K562 (cell line): ENCODE results near the gene NPC1L1. TPM values are rescaled to one million over a fixed set of nuclear protein-coding genes. Genes with fewer than 3 reads are reported as not detected.

Experiments
- ATAC-seq: fragments of 200-7000 bp; cut with Tn5 transposase; 3 replicates; pipeline ENCODE4 v1.9.1; 2020; ENCODE audit warnings: moderate library complexity
- BruUV-seq: library from RNA; stranded (reverse); fragments of 400-500 nt; replicated peaks from 2 replicates; lab custom pipeline; 2021; lab: Mats Ljungman, UMichigan
- CTCF ChIA-PET: fragments of 300-600 bp; formaldehyde crosslinking; extraction: SDS; loops from one replicate; lab custom pipeline; 2021; ENCODE audit warnings: low intra/inter-chr PET ratio; lab: Yijun Ruan, JAX
- POLR2A ChIA-PET: fragments of 300-600, 350-650 bp; sonication (Branson Sonifier 250); formaldehyde crosslinking; extraction: SDS; loops from one replicate; lab custom pipeline; 2021; ENCODE audit warnings: antibody characterized with exemption, inconsistent platforms; lab: Yijun Ruan, JAX
- DNase-seq, 4 experiments: peaks; one replicate each; pipeline versions ENCODE4 v3.0.0 to v3.0.0-alpha.2; 2011 to 2018; ENCODE audit warnings: low spot score in 3 of 4, mixed read lengths in 3 of 4; ENCODE audit errors: extremely low read depth in 1 of 4
- FAIRE-seq: peaks from 2 replicates; lab custom pipeline; 2011; peaks lifted over from hg19 to GRCh38; lab: Jason Lieb, UNC
- H2AFZ ChIP-seq: 2 replicates; pipeline ENCODE4 v1.6.0; 2011; ENCODE audit warnings: low read depth, low read length, control low read depth, inconsistent platforms
- H3K27ac ChIP-seq: fragments of 200-600 bp; 3 replicates; pipeline ENCODE4 v1.8.0; 2011; ENCODE audit warnings: low read depth, mild to moderate bottlenecking, control low read depth, inconsistent platforms, low read length, moderate library complexity, mixed read lengths; ENCODE audit errors: extremely low read depth
- H3K27me3 ChIP-seq, 2 experiments: fragments of 300-600 bp in 1 of 2; 2 replicates in 1 of 2; 3 replicates in 1 of 2; pipeline versions ENCODE4 v1.6.0 to v1.8.0; 2011; ENCODE audit warnings: inconsistent platforms in 2 of 2, low read length in 2 of 2, mild to moderate bottlenecking in 1 of 2, mixed read lengths in 1 of 2, moderate library complexity in 1 of 2; ENCODE audit not compliant: control insufficient read depth in 2 of 2, insufficient read depth in 2 of 2
- H3K36me3 ChIP-seq: fragments of 300-600 bp; 3 replicates; pipeline ENCODE4 v1.8.0; 2011; ENCODE audit warnings: mild to moderate bottlenecking, low read length, inconsistent platforms; ENCODE audit not compliant: control insufficient read depth, insufficient read depth
- H3K4me1 ChIP-seq, 2 experiments: fragments of 200-600 bp in 1 of 2; replicated peaks in 1 of 2; 2 replicates in 1 of 2; 3 replicates in 1 of 2; pipeline versions ENCODE4 v1.5.1 to v1.8.0; 2011; ENCODE audit warnings: inconsistent platforms in 2 of 2, low read length in 2 of 2, mild to moderate bottlenecking in 1 of 2, mixed read lengths in 1 of 2, moderate library complexity in 1 of 2; ENCODE audit not compliant: control insufficient read depth in 2 of 2, insufficient read depth in 2 of 2
- H3K4me2 ChIP-seq: 2 replicates; pipeline ENCODE4 v1.6.1; 2011; ENCODE audit warnings: low read length, control low read depth, inconsistent platforms, mixed read lengths; ENCODE audit not compliant: insufficient read depth
- H3K4me3 ChIP-seq: fragments of 200-600 bp; sonication (generic), shearing (Covaris generic); 2 replicates; pipeline ENCODE4 v1.5.1; 2016; ENCODE audit warnings: control low read depth, inconsistent platforms
- H3K79me2 ChIP-seq: fragments of 200-600 bp; 3 replicates; pipeline ENCODE4 v1.8.0; 2011; ENCODE audit warnings: low read length, inconsistent platforms; ENCODE audit not compliant: control insufficient read depth, insufficient read depth
- H3K9ac ChIP-seq, 2 experiments: 2 replicates each; pipeline versions ENCODE4 v1.6.0 to v1.6.1; 2011; ENCODE audit warnings: low read depth in 2 of 2, low read length in 2 of 2, control low read depth in 1 of 2, inconsistent platforms in 1 of 2, mild to moderate bottlenecking in 1 of 2, mixed read lengths in 1 of 2; ENCODE audit not compliant: insufficient read depth in 1 of 2
- H3K9me1 ChIP-seq: one replicate; pipeline ENCODE4 v1.6.0; 2011; ENCODE audit warnings: inconsistent platforms, mild to moderate bottlenecking, low read length, moderate library complexity; ENCODE audit not compliant: control insufficient read depth, insufficient read depth
- H3K9me3 ChIP-seq: replicated peaks from 2 replicates; pipeline ENCODE4 v1.5.1; 2011; ENCODE audit warnings: low read depth, low read length, inconsistent platforms; ENCODE audit not compliant: control insufficient read depth, insufficient read depth
- H4K20me1 ChIP-seq: replicated peaks from 2 replicates; pipeline ENCODE4 v1.6.1; 2011; ENCODE audit warnings: low read length, inconsistent platforms, mixed read lengths; ENCODE audit not compliant: control insufficient read depth, insufficient read depth
- CBFA2T3 ChIP-seq: fragments of 450-650 bp; IDR thresholded peaks from 2 replicates; pipeline ENCODE4 v1.6.1; 2017
- COPS2 ChIP-seq: fragments of 450-650 bp; conservative IDR thresholded peaks from 2 replicates; pipeline ENCODE4 v1.6.1; 2016; ENCODE audit warnings: mild to moderate bottlenecking, moderate library complexity
- CTCF ChIP-seq, 3 experiments: IDR thresholded peaks in 2 of 3; conservative IDR thresholded peaks in 1 of 3; 2 replicates each; pipeline ENCODE4 v1.5.1; 2011 to 2012; ENCODE audit warnings: low read length in 3 of 3, mild to moderate bottlenecking in 3 of 3, control low read depth in 2 of 3, improper control_type of control experiment in 1 of 3, inconsistent platforms in 1 of 3, low read depth in 1 of 3, mixed read lengths in 1 of 3, moderate library complexity in 1 of 3; ENCODE audit not compliant: insufficient read depth in 2 of 3
- FOXK2 ChIP-seq, 2 experiments: fragments of 450-650 bp; IDR thresholded peaks in 1 of 2; conservative IDR thresholded peaks in 1 of 2; 2 replicates each; pipeline ENCODE4 v1.6.1; 2016; ENCODE audit warnings: low read depth in 2 of 2, mild to moderate bottlenecking in 1 of 2
- HES1 ChIP-seq: fragments of 450-650 bp; IDR thresholded peaks from 2 replicates; pipeline ENCODE4 v1.6.1; 2016; ENCODE audit warnings: low read depth, mild to moderate bottlenecking, moderate library complexity
- NR2C1 ChIP-seq, 2 experiments: fragments of 450-650 bp; IDR thresholded peaks; 2 replicates each; pipeline ENCODE4 v1.6.1; 2017; ENCODE audit warnings: mild to moderate bottlenecking in 2 of 2, antibody characterized with exemption in 1 of 2, inconsistent platforms in 1 of 2, missing compliant biosample characterization in 1 of 2, missing genetic modification characterization in 1 of 2
- NR2C2 ChIP-seq, 2 experiments: fragments of 200-800 bp in 1 of 2; sonication (Bioruptor generic) in 1 of 2; sonication (generic) in 1 of 2; formaldehyde crosslinking in 1 of 2; IDR thresholded peaks; 2 replicates each; pipeline versions ENCODE4 v1.6.1 to v1.8.0; 2016 to 2022; ENCODE audit warnings: mild to moderate bottlenecking in 1 of 2, missing compliant biosample characterization in 1 of 2, missing genetic modification characterization in 1 of 2, missing genetic modification reagents in 1 of 2
- PKNOX1 ChIP-seq: fragments of 450-650 bp; IDR thresholded peaks from 2 replicates; pipeline ENCODE4 v1.6.1; 2016
- TAL1 ChIP-seq: fragments of 450-650 bp; IDR thresholded peaks from 2 replicates; pipeline ENCODE4 v1.6.1; 2016; ENCODE audit warnings: mild to moderate bottlenecking
- TFAP4 ChIP-seq: sonication (generic); formaldehyde crosslinking; IDR thresholded peaks from 2 replicates; pipeline ENCODE4 v1.8.0; 2022; ENCODE audit warnings: missing genetic modification reagents, mild to moderate bottlenecking, moderate library complexity, borderline replicate concordance
- ZNF655 ChIP-seq: fragments of 250-450 bp; sonication (Bioruptor Pico); IDR thresholded peaks from 2 replicates; pipeline ENCODE4 v1.5.0; 2021
- WGBS: fragments of 100-300 bp; shearing (Covaris generic); methylation state at CpG from one replicate; pipeline ENCODE4 v1.1.6; 2016; ENCODE audit warnings: low coverage, mixed read lengths; ENCODE audit not compliant: insufficient coverage; ENCODE audit errors: missing lambda C conversion rate; 5-methylcytosine and 5-hydroxymethylcytosine counted together
- in situ Hi-C: fragments of 300-500 bp; cut with MboI; formaldehyde crosslinking; loops from 4 replicates; pipeline ENCODE4 v1.15.0; 2018; ENCODE audit warnings: inconsistent platforms, mixed read lengths
- intact Hi-C: fragments of 100-400 bp; cut with micrococcal nuclease; formaldehyde crosslinking; loops from 2 replicates; pipeline ENCODE4 v1.14.2; 2022
- polyA plus RNA-seq, 8 experiments: library from polyadenylated mRNA; depleted of rRNA in 4 of 8; stranded (reverse) in 5 of 8; unstranded in 3 of 8; fragments of >200 nt; fragmentation: Nextera tagmentation in 2 of 8; fragmentation: Illumina TruSeq in 1 of 8; extraction: Ambion mirVana in 2 of 8; extraction: Trizol in 1 of 8; gene quantifications; 2 replicates each; pipeline versions ENCODE4 v1.2.1 to v1.2.3, GENCODE V29; 2011 to 2014; ENCODE audit warnings: inconsistent platforms in 1 of 8, missing spikeins in 1 of 8
- total RNA-seq, 7 experiments: library from RNA; depleted of rRNA in 6 of 7; stranded (reverse); fragments of >200 nt in 6 of 7; fragmentation: Illumina TruSeq in 2 of 7; extraction: Trizol in 2 of 7; gene quantifications; 2 replicates each; pipeline versions ENCODE4 v1.2.1 to v1.2.3, GENCODE V29; 2011 to 2021; ENCODE audit warnings: low replicate concordance in 1 of 7

Gene NPC1L1
- total and polyA plus RNA-seq, 9 of the 15 experiments (the other 6 are each of a cell fraction or from before 2014, with no cell fraction given) = 0.01 to 0.18 (median 0.07) TPM; not detected in 4

- H3K9me3 ChIP-seq = no peaks in the 10 kb centered on the region
- no peaks in the 10 kb centered on the region for H3K79me2 ChIP-seq
- no peaks in the 10 kb centered on the region for H4K20me1 ChIP-seq
- no peak overlapping the region for H3K27ac ChIP-seq
- intact Hi-C loops = no loop called here
- ATAC-seq (peak; percentile 40), FAIRE-seq (peak; percentile 49), DNase-seq (peak in 1 of 4 experiments; percentile 32)
- no TSS peak for BruUV-seq
- TF ChIP-seq CBFA2T3 (0 out of 2 replicates have a peak, but pooled peaks have one; percentile 31), NR2C1 (IDR thresholded peaks at IDR 0.05) (peak; percentile 50; the same call in 1 of the 2 replicates), NR2C1 (tag; IDR thresholded peaks at IDR 0.05) (no peak; the same call in 1 of the 2 replicates), NR2C2 (CRISPR knock-in tag; IDR thresholded peaks at IDR 0.05) (no peak), NR2C2 (tag; IDR thresholded peaks at IDR 0.05) (peak; percentile 33; the same call in 1 of the 2 replicates), COPS2 (no peak), TAL1 (no peak), ZNF655 (no peak), FOXK2 (conservative IDR thresholded peaks at IDR 0.05 in 1 of 2, IDR thresholded peaks at IDR 0.05 in 1 of 2; ENCODE audit: low read depth in 2 of 2) (no peak), TFAP4 (0 out of 2 replicates have a peak, but pooled peaks have one; percentile 20), HES1 (no peak), PKNOX1 (peak; percentile 64), CTCF (IDR thresholded peaks at IDR 0.05 in 2 of 3, conservative IDR thresholded peaks at IDR 0.05 in 1 of 3; ENCODE audit: insufficient read depth in 2 of 3, low read depth in 1 of 3, low read length in 3 of 3) (peak in 1 of 3 experiments; percentile 3; a peak in 1 of 6 replicates)
- H2AFZ ChIP-seq = no peak overlapping the region
- no peak overlapping the region for H3K4me2 ChIP-seq
- ChIA-PET POLR2A (interaction anchor here (0.6 to 1.2 kb wide), 7 partner anchors 10 to 581 kb away, joined by 3 read pairs; partner anchors contain the start of genes DDX56 and H2AZ2), CTCF (no interaction called here)
- WGBS = 56% methylated on average over 6 of the region's 6 CpGs
- no peaks in the 10 kb centered on the region for H3K36me3 ChIP-seq
- peak overlapping the region in 1 of 2 experiments; percentile 43; a peak in 1 of 4 replicates for H3K9ac ChIP-seq
- H3K27me3 ChIP-seq = no peaks in the 10 kb centered on the region
- no peaks in the 10 kb centered on the region for H3K9me1 ChIP-seq
- H3K4me3 ChIP-seq = no peak overlapping the region
- in situ Hi-C loops = no loop called here
- peaks cover 3 to 37% of the 10 kb centered on the region in 2 experiments; a peak in 4 of 5 replicates for H3K4me1 ChIP-seq
Measured at GRCh38 chr7:44541876-44542610, 913 bp upstream of the NPC1L1 start.
